NCI-H2196 (cell line): ENCODE measurements around the gene CDK2.

Experiments
- DNase-seq: peaks from one replicate; lab custom pipeline; 2025; ENCODE audit not compliant: unreplicated experiment; lab: John Stamatoyannopoulos, UW

The CDK2 gene

DNA sequence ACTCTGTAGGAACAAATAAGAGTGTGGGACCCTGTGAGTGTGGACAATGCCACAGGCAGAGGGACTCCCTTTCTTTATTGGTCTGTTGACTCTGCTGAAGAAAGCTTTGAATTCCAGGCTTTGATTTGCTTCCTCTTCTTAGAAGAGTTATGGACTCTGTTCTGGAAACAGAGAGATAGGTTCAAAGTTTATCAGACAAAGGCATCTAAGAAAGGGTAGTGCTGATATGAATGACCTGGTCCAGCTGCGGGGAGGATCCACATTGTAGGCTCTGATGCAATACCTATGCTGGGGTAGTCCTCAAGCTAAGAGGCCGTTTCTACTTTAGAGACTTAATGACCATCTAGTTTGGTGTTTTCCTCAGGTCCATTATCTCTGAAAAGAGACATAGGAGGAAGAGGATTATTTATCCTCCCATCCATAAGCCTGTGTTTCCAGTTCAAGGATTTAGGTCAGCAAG lies 43.5 kb downstream of the CDK2 start:
- DNase-seq: no peak

DNA sequence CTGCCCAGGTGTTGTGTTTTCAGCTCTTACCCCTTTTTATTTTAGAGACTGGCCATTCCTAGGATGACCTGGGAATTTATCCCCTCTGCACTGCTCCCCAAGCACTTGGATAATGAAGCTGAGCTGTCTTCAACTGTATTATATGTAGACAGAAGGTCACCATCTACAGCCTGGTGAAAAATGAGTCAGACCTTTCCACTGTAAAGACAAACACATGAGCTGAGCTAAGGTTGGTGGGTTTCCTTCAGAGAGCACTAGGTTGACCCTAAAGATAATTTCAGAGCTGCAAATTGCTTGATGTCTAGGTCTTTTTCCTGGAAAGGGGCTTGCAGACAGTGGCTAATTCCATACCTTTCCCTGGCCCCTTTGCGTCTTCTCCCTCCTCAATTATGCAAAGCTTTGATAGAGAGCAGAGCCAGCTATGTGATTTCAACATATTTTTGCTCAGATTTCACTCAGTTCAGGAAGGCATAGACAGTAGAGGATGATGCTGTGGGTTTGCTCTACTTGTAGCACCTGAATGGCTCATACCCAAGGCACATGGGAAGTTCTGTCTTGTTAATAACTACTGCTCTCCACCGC lies 45.0 kb downstream of the CDK2 start:
- no peak for DNase-seq

DNA sequence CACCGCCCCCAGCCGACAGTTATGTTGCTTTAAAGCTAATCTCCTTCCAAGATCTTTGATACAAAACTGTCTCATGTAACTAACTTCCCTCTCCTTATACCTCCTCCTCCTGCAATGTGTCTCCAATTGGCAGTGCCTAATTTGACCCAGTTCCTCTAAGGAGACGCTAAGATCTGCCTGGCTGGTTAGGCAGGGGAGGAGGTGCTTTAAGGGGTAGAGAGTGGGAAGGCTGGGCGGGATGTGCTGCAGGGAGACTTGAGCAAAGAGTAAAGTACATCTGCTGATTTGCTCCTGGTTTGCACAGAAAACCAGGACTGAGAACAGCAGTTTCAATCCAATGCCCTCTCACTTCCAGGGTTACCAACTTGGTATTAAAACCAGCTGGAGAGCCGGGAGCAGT lies 46.9 kb downstream of the CDK2 start:
- DNase-seq: no peak

DNA sequence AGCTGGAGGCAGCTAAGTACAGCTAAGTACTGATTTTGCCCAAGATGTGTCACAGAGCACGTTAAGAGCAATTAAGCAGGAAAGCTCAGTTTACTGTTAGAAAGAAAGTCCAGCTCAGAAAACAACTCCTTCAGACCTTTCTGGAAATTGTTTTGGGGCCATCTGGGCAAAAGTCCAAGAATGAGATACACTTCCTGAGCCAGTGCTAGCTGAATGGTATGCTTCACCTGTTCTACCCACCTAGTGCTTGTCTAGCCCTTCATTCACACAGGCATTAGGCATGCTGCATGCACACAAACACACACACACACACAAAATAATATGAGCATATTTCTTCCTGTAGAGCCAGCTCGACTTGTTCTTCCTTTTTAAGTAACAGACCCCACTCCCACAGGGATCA lies 47.6 kb downstream of the CDK2 start:
- peak; percentile 28 for DNase-seq

DNA sequence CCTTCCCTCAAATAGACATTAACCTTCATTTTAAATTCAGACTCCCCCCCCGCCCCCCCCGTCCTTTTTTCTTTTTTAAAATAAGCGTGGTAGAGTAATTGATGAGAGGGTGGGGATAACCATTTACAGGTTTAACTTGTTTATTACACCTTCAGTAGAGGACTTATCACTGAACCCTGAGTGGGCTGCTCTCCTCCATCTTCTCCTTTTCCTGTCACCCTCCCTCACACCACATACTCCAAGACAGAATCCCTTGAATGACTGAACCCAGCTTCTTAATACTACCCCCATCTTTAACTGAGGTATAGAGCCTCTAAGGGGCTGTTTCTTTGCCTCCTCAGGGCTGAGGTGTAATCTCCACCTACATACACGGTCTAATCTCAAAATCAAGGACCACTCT lies 50.6 kb downstream of the CDK2 start:
- DNase-seq: no peak

DNA sequence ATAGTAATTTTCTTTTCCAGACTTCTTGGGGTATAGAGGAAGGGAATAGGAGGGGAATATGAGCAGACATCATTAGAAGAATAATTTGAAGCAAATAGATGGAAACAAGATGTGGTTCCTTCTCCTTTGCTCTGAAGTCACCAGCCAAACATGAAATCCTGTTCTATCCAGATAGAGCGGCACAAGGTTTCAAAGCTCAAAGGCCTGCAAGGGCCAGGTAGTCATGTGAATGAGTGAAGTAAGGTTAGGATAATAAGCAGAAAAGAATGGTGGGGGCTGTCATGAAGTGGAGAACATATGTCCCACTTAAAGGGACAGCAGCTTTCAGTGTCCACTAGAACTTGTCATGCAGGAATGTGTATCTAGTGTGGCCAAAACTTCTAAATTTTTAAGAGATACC lies 51.7 kb downstream of the CDK2 start:
- DNase-seq: no peak

DNA sequence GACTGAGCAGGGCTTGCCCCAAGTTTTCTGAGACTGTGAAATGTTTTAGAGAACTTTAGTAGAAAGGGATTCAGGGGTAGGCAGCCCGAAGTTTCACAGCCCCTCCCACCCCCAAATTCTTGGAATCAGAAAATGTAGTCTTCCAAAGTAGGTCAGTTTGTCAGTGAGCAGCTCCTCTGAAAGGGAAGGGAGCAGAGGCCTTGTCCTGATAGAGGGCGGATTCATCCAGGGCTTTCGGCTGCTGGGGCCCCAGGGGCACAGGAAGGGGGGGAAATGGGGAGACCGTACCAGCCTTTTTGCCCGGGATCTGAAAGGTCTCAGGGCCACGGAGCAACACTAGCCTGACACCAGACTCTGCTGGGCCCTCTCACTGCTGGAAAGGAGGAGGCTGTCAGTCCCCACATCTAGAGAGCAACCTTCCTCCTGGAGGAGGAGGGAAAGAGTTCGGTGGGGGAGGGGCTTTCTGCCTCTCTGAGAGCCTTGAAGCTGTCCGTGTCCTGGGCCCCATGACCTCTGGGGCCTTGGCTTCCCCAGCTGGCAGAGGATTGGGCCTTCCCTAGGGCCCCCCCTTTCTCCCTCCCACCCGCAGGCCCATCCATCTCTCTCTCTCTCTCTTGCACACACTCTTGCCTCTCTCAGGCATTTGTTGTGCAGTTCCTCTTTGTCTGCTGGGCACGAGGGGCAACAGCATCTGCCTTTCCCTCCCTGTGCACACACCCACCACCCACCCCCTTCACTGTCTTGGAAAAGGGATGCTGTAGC lies 54.0 kb downstream of the CDK2 start, which contains the start of gene IKZF4:
TSS of gene IKZF4 (plus strand) at position 621 of the 762 bp plus-strand sequence. CDS start 451 bp downstream, outside the sequence.
- no peak for DNase-seq

DNA sequence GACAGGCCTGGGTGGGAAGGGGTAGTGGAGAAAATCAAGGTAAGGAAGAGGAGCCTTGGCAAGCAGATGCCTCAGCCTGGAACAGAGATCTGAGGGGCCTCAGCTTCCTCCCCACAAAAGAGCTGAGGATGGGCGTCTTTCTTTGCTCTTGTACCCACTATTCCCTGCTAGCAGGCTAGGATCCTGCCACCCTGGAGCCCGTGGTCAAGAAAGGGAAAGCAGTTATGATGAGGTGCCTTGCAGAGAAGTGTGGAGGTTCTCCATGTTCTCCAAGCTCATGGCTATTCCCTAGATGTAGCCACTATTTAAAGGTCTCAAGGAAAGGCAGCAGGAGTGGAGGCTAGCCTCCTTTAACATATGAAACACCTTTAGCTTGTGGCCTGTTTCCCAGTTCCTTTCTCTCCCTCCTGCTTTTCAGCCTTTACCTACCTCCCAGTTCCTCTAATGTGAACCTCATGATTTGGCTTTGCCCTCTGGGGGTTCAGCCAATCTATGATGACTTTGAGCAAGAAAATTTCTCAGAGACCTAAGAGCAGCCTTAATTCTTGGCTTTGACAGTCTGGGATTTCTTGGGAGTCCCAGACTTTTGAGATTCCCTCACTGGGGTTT lies 55.4 kb downstream of the CDK2 start:
- DNase-seq: no peak
